GM12878 (cell line): ENCODE data around the gene JADE1. TPM values are rescaled to one million over a fixed set of nuclear protein-coding genes. Genes with fewer than 3 reads are reported as not detected.

Experiments used
- CUX1 ChIP-seq: IDR thresholded peaks from 2 replicates; pipeline ENCODE4 v1.6.1; 2012; ENCODE audit warnings: improper control_type of control experiment, low read depth, low read length; ENCODE audit not compliant: insufficient replicate concordance
- SUPT20H ChIP-seq: IDR thresholded peaks from 2 replicates; pipeline ENCODE4 v1.6.1; 2011; ENCODE audit warnings: low read depth, mild to moderate bottlenecking, low read length, moderate library complexity, borderline replicate concordance; ENCODE audit not compliant: control insufficient read depth
- polyA plus RNA-seq, 11 experiments: library from polyadenylated mRNA; depleted of rRNA in 4 of 11; unstranded in 6 of 11; stranded (reverse) in 5 of 11; fragments of >200 nt; fragmentation: Nextera tagmentation in 4 of 11; fragmentation: Illumina TruSeq in 1 of 11; extraction: Ambion mirVana in 4 of 11; extraction: Trizol in 1 of 11; gene quantifications; 1 replicate in 1 of 11; 2 replicates in 10 of 11; pipeline versions ENCODE4 v1.2.1 to v1.2.3, GENCODE V29; 2011 to 2016; ENCODE audit warnings: inconsistent platforms in 2 of 11, missing spikeins in 2 of 11, low read depth in 1 of 11
- total RNA-seq, 4 experiments: library from RNA; depleted of rRNA in 3 of 4; stranded (reverse); fragments of >200 nt in 3 of 4; fragmentation: Illumina TruSeq in 1 of 4; extraction: Trizol in 1 of 4; gene quantifications; 2 replicates each; pipeline versions ENCODE4 v1.2.1 to v1.2.3, GENCODE V29; 2013 to 2021

Gene JADE1
- total and polyA plus RNA-seq, 10 of the 15 experiments (the other 5 are each of a cell fraction or from before 2014, with no cell fraction given), result 5.9 to 27.2 (median 15.8) TPM

- TF ChIP-seq SUPT20H, result no peak
- TF ChIP-seq CUX1, result no peak
These were observed 53.3 kb downstream of the JADE1 start (continued) for GRCh38 chr4:128862608-128863311.
